ENCODE data around the gene CDT1. TPM values are rescaled to one million over a fixed set of nuclear protein-coding genes. Genes with fewer than 3 reads are reported as not detected.

The CDT1 gene
- total RNA-seq, 4 donors from 2014 or later, result 2.9 to 14.7 (median 7.9) TPM

DNA sequence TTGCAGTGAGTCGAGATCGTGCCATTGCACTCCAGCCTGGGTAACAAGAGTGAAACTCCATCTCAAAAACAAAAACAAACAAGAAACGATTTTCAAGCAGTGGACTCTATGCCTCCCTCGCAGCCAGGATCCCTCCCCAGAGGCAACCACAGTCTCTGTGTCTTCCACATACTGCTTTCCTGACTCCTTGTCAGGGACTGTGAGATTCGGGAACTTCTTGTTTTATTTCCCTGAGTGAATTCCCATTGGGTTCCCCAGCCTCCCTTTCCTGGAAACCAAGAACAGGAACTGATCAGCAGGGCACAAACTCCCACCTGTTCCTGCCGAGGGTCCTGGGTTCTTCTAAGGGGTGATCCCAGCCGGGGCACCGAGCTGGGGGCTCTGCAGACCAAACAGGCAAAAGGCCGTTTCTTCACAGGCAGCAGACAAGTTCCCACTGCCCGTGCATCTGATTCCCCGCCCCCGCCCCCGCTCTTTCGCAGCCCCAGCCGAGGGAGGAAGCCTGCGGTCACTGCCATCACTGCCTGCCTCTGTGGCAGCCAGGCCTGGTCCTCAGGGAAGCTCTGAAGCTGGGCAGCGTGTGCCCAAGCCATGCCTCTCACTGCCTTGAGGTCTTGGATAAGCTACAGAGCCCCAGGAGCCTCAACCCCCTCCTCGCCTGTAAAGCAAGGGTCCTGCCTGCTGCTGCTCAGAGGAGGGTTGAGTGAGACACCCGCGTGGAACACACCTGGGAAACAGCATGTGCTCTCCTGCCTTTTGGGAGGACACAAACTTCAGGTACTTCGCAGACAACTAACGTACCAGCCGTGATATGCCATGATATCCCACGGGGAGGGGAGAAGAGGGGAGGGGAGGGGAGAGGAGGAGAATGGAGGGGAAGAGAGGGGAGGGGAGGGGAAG is 13.0 kb upstream of the CDT1 start:
- H3K4me3 ChIP-seq (ENCODE audit: low read depth, poor library complexity, severe bottlenecking), result no peak overlapping the region
- DNase-seq (ENCODE audit: low spot score in 2 of 2), result no peak
- 31 to 40% methylated on average over 16 to 23 of the region's 24 CpGs for WGBS, 2 donors
- intact Hi-C loops (cut with DNase I; ENCODE audit: low total_unique reads), result no loop called here
- TF ChIP-seq, protein P1, sequence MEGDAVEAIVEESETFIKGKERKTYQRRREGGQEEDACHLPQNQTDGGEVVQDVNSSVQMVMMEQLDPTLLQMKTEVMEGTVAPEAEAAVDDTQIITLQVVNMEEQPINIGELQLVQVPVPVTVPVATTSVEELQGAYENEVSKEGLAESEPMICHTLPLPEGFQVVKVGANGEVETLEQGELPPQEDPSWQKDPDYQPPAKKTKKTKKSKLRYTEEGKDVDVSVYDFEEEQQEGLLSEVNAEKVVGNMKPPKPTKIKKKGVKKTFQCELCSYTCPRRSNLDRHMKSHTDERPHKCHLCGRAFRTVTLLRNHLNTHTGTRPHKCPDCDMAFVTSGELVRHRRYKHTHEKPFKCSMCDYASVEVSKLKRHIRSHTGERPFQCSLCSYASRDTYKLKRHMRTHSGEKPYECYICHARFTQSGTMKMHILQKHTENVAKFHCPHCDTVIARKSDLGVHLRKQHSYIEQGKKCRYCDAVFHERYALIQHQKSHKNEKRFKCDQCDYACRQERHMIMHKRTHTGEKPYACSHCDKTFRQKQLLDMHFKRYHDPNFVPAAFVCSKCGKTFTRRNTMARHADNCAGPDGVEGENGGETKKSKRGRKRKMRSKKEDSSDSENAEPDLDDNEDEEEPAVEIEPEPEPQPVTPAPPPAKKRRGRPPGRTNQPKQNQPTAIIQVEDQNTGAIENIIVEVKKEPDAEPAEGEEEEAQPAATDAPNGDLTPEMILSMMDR (IDR thresholded peaks at IDR 0.05), result no peak
- TF ChIP-seq POLR2A (IDR thresholded peaks at IDR 0.05), result no peak

GRCh38 chr16:88792078-88792550 is 11.5 kb upstream of the CDT1 start:
- intact Hi-C loops (cut with DNase I; ENCODE audit: low total_unique reads), result no loop called here
- no peak overlapping the region for H3K4me3 ChIP-seq (ENCODE audit: low read depth, poor library complexity, severe bottlenecking)
- no peak for DNase-seq (ENCODE audit: low spot score in 2 of 2)
- WGBS, 2 donors, result 30 to 56% methylated on average over 5 to 13 of the region's 13 CpGs
- TF ChIP-seq POLR2A (IDR thresholded peaks at IDR 0.05), result no peak
- TF ChIP-seq, protein P1 (IDR thresholded peaks at IDR 0.05), result no peak

DNA sequence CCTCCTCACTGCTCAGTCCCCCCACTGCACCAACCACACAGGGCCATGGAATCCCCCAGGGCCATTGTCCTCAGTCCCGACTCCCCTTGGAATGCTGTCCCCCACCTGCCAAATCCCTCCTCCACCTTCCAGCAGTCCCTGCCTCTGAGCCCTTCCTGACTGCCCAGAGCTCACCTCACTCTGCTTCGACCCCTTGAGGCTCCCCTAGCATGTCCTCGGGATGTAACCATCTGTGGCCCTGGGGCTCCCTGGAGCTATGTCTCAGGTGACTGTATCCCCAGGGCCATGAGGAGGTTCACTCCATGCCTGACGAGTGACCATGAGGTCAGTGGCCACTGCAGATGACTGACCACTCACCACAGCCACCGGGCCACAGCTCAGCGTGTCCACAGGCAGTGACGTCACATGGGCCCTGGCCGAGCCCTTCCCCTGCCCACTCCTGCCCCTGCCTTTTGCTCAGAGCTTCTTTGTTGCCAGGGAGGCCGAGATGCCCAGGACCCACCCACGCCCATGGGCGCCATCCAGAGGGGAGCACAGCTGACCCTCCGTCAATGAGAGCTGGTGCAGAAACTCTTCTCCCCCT is 10.8 kb upstream of the CDT1 start:
- intact Hi-C loops (cut with DNase I; ENCODE audit: low total_unique reads), result no loop called here
- DNase-seq (ENCODE audit: low spot score in 2 of 2), result no peak
- TF ChIP-seq, protein P1 (IDR thresholded peaks at IDR 0.05), result no peak
- TF ChIP-seq POLR2A (IDR thresholded peaks at IDR 0.05), result no peak
- WGBS, 2 donors, result 74 to 82% methylated on average over 8 to 12 of the region's 12 CpGs
- no peak overlapping the region for H3K4me3 ChIP-seq (ENCODE audit: low read depth, poor library complexity, severe bottlenecking)

DNA sequence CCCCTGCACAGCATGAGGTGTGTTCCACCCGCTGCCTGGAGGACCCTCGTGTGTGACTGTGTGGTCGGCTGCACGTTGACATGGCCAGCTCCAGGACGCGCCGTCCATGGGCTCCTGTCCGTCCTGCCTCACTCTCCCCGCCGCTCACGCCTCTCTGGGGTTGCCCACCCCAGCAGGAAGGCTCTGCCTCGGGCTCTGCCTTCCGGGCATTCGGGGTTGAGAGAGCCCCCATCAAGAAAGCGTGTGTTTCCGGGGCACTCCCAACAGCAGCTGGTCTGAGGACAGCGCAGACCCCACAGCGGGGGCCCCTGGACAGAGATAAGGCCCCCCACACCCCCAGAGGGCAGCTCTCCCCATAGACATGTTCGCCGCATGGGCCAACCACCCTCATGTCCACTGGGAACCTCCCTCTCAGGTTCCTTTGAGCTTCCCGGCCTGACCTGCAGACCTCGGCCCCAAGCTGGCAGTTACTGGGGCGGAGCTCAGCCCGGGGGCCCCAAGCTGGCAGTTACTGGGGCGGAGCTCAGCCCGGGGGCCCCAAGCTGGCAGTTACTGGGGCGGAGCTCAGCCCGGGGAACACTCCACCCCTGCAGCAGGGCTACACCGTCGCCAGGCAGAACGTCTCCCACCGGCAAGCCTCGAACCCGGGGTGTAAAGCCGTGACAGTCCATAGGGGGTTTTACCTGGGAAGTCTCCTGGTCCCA is 10.2 kb upstream of the CDT1 start:
- intact Hi-C loops (cut with DNase I; ENCODE audit: low total_unique reads), result no loop called here
- 51 to 52% methylated on average over 28 to 33 of the region's 35 CpGs for WGBS, 2 donors
- TF ChIP-seq, protein P1 (IDR thresholded peaks at IDR 0.05), result no peak
- TF ChIP-seq POLR2A (IDR thresholded peaks at IDR 0.05), result no peak
- no peak overlapping the region for H3K4me3 ChIP-seq (ENCODE audit: low read depth, poor library complexity, severe bottlenecking)
- DNase-seq (ENCODE audit: low spot score in 2 of 2), result no peak

GRCh38 chr16:88796278-88796677 is 7.3 kb upstream of the CDT1 start:
- no peak for DNase-seq (ENCODE audit: low spot score in 2 of 2)
- TF ChIP-seq, protein P1 (IDR thresholded peaks at IDR 0.05), result no peak
- intact Hi-C loops (cut with DNase I; ENCODE audit: low total_unique reads), result no loop called here
- no peak overlapping the region for H3K4me3 ChIP-seq (ENCODE audit: low read depth, poor library complexity, severe bottlenecking)
- WGBS, 2 donors, result 76 to 77% methylated on average over 4 of the region's 4 CpGs
